Upper lobe of left lung (tissue), 4 donors: ENCODE data around the gene DENND1A.

Experiments
- EP300 ChIP-seq, 4 donors: sonication (generic); formaldehyde crosslinking; IDR thresholded peaks; one replicate each; pipeline ENCODE4 v1.5.1; 2017; ENCODE audit warnings: antibody characterized with exemption in 4 of 4, control low read depth in 2 of 4
- POLR2A ChIP-seq, 4 donors: fragments of 450-650 bp; IDR thresholded peaks; one replicate each; pipeline ENCODE4 v1.5.1; 2016 to 2017; ENCODE audit warnings: antibody characterized with exemption in 4 of 4, mild to moderate bottlenecking in 2 of 4
- TF ChIP-seq, protein P1 (sequence below), 6 experiments: fragments of 450-650 bp in 4 of 6; fragments of 200-600 bp in 2 of 6; sonication (generic) in 2 of 6; IDR thresholded peaks; one replicate each; pipeline ENCODE4 v1.5.1; 2016 to 2019; ENCODE audit warnings: antibody characterized with exemption in 6 of 6

DNA sequence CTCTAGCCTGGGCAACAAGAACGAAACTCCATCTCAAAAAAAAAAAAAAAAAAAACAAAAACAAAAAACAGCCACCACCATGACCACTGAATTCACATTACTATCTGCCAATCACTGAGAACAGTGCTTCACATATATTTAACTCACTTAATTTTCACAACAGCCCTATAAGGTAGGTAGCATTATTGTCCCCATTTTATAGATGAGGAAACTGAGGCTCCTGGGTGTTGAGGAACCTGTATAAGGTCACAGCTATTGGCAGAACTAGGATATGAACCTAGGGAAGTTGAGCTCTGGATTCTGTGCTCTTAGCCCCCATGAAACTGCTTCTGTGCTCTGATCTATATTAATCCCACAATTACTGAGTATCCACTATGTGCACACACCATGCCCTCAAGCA lies 290.2 kb downstream of the DENND1A start:
- TF ChIP-seq, protein P1, sequence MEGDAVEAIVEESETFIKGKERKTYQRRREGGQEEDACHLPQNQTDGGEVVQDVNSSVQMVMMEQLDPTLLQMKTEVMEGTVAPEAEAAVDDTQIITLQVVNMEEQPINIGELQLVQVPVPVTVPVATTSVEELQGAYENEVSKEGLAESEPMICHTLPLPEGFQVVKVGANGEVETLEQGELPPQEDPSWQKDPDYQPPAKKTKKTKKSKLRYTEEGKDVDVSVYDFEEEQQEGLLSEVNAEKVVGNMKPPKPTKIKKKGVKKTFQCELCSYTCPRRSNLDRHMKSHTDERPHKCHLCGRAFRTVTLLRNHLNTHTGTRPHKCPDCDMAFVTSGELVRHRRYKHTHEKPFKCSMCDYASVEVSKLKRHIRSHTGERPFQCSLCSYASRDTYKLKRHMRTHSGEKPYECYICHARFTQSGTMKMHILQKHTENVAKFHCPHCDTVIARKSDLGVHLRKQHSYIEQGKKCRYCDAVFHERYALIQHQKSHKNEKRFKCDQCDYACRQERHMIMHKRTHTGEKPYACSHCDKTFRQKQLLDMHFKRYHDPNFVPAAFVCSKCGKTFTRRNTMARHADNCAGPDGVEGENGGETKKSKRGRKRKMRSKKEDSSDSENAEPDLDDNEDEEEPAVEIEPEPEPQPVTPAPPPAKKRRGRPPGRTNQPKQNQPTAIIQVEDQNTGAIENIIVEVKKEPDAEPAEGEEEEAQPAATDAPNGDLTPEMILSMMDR (IDR thresholded peaks at IDR 0.05) = no peak
- TF ChIP-seq POLR2A (IDR thresholded peaks at IDR 0.05) (no peak), EP300 (IDR thresholded peaks at IDR 0.05) (no peak)
